ENCODE data around the gene BARHL1. TPM values are rescaled to one million over a fixed set of nuclear protein-coding genes. Genes with fewer than 3 reads are reported as not detected.

The BARHL1 gene
- total RNA-seq, 1 experiment from 2014 or later: not detected

DNA sequence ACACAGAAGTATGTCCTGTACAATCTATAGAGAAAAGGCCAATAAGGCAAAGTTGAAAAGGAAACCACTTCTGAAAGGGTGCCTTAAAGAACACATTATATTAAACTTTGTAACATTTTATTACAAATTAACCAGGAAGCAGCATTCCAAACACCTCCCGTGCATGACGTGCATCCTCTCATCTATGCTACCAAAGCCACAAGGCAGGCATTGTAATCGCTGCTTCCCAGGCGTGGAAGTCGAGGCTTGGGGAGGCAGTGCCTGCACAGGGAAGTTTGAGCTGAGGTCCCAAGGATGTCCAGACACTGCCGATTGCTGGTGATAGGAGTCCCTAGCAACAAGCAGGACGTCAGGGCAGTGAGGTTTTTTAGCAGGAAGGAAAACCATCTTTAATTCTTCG, 44.3 kb upstream of the BARHL1 start:
- H3K27me3 Mint-ChIP-seq (ENCODE audit: low read depth): peaks cover 7% of the 10 kb centered on the region
- no peaks in the 10 kb centered on the region for H3K27me3 ChIP-seq (ENCODE audit: insufficient read depth, low read length)
- H2AK5ac ChIP-seq (ENCODE audit: insufficient read length, low read length): no peak overlapping the region
- peaks cover 7 to 9% (median 7%) of the 10 kb centered on the region in 3 experiments; a peak in 6 of 7 replicates for H3K36me3 Mint-ChIP-seq (ENCODE audit: insufficient read depth in 1 of 3, low read depth in 3 of 3)
- H2BK12ac ChIP-seq (ENCODE audit: insufficient read length, low read depth, low read length): no peak overlapping the region
- H3K27ac ChIP-seq (ENCODE audit: insufficient read length, low read depth, low read length): no peak overlapping the region
- H3K9me3 ChIP-seq (ENCODE audit: control insufficient read depth, low read depth, low read length): no peaks in the 10 kb centered on the region
- H3K9ac ChIP-seq (ENCODE audit: extremely low read depth, insufficient read length, low read length): no peak overlapping the region
- H4K5ac ChIP-seq (ENCODE audit: insufficient read length, low read depth, low read length): no peak overlapping the region
- no peak overlapping the region for H3K18ac ChIP-seq (ENCODE audit: insufficient read length, low read depth, low read length)
- peaks cover 14 to 17% of the 10 kb centered on the region in 2 experiments for H3K4me1 Mint-ChIP-seq
- no peaks in the 10 kb centered on the region for H4K20me1 ChIP-seq (ENCODE audit: control insufficient read depth, insufficient read depth, insufficient read length)
- no peak overlapping the region for H3K27ac Mint-ChIP-seq
- H3T11ph ChIP-seq (ENCODE audit: low read length): no peak overlapping the region
- H3K79me2 ChIP-seq (ENCODE audit: insufficient read depth, low read length): no peaks in the 10 kb centered on the region
- no peak overlapping the region for H4K8ac ChIP-seq (replicated peaks; ENCODE audit: insufficient read length, low read depth, low read length)
- H3K14ac ChIP-seq (ENCODE audit: insufficient read depth, low read length): no peak overlapping the region
- H2BK5ac ChIP-seq (ENCODE audit: insufficient read length, low read length): no peak overlapping the region
- H3K4ac ChIP-seq (ENCODE audit: low read depth, low read length): no peak overlapping the region
- H2BK120ac ChIP-seq (ENCODE audit: low read depth, low read length, poor library complexity, severe bottlenecking): no peak overlapping the region
- DNase-seq: no peak
- peaks cover 4% of the 10 kb centered on the region; the same call in 1 of the 2 replicates for H3K4me1 ChIP-seq (ENCODE audit: insufficient read depth, low read length)
- WGBS (ENCODE audit: extremely low coverage, insufficient read length, low lambda C conversion rate): no CpG with 5 or more reads among the region's 8 CpGs
- no peak overlapping the region for H2BK15ac ChIP-seq (ENCODE audit: low read depth, low read length)
- no peak overlapping the region for H3K4me3 Mint-ChIP-seq
- no peak overlapping the region for H3K23ac ChIP-seq (ENCODE audit: insufficient read length, low read depth, low read length)
- TF ChIP-seq, protein P1, sequence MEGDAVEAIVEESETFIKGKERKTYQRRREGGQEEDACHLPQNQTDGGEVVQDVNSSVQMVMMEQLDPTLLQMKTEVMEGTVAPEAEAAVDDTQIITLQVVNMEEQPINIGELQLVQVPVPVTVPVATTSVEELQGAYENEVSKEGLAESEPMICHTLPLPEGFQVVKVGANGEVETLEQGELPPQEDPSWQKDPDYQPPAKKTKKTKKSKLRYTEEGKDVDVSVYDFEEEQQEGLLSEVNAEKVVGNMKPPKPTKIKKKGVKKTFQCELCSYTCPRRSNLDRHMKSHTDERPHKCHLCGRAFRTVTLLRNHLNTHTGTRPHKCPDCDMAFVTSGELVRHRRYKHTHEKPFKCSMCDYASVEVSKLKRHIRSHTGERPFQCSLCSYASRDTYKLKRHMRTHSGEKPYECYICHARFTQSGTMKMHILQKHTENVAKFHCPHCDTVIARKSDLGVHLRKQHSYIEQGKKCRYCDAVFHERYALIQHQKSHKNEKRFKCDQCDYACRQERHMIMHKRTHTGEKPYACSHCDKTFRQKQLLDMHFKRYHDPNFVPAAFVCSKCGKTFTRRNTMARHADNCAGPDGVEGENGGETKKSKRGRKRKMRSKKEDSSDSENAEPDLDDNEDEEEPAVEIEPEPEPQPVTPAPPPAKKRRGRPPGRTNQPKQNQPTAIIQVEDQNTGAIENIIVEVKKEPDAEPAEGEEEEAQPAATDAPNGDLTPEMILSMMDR (conservative IDR thresholded peaks at IDR 0.05): no peak
- no peaks in the 10 kb centered on the region for H3K79me1 ChIP-seq (ENCODE audit: insufficient read depth, low read depth, low read length, poor library complexity, severe bottlenecking)
- H2AFZ ChIP-seq (ENCODE audit: low read length): no peak overlapping the region
- no peaks in the 10 kb centered on the region for H3K23me2 ChIP-seq (ENCODE audit: insufficient read length, low read depth, low read length, poor library complexity, severe bottlenecking)
- no peak overlapping the region for H2BK20ac ChIP-seq (ENCODE audit: low read depth, low read length, poor library complexity, severe bottlenecking)
- H4K91ac ChIP-seq (ENCODE audit: insufficient read length, low read depth, low read length): no peak overlapping the region
- no peak overlapping the region for H3K4me2 ChIP-seq (ENCODE audit: insufficient read depth, insufficient read length, low read length)
- no peak overlapping the region for H3K56ac ChIP-seq (ENCODE audit: insufficient read length, low read depth, low read length)
- H3K9me3 Mint-ChIP-seq: peaks cover 20 to 30% of the 10 kb centered on the region in 2 experiments
